MM.1S (cell line): Measurements from ENCODE around the gene MGAT4B.

Experiments used
- DNase-seq: peaks from one replicate; pipeline ENCODE4 v3.0.0-alpha.2; 2015
- H2AFZ ChIP-seq: fragments of 300-600 bp; sonication (generic); 2 replicates; pipeline ENCODE4 v1.6.0; 2016; ENCODE audit warnings: antibody characterized with exemption, low read length
- H3F3A ChIP-seq: fragments of 300-600 bp; sonication (generic); 2 replicates; pipeline ENCODE4 v1.6.1; 2016; ENCODE audit warnings: mild to moderate bottlenecking, antibody characterized with exemption, low read length, moderate library complexity, mixed read lengths; ENCODE audit not compliant: insufficient read depth
- H3K27ac ChIP-seq: fragments of 300-600 bp; sonication (generic); 2 replicates; pipeline ENCODE4 v1.5.1; 2016; ENCODE audit warnings: mild to moderate bottlenecking, low read length
- H3K27me3 ChIP-seq: fragments of 300-600 bp; sonication (generic); replicated peaks from 2 replicates; pipeline ENCODE4 v1.6.0; 2016; ENCODE audit warnings: low read length; ENCODE audit not compliant: insufficient read depth
- H3K36me3 ChIP-seq: fragments of 300-600 bp; sonication (generic); replicated peaks from 2 replicates; pipeline ENCODE4 v1.6.1; 2016; ENCODE audit warnings: mild to moderate bottlenecking, low read length, mixed read lengths; ENCODE audit not compliant: insufficient read depth
- H3K4me1 ChIP-seq: fragments of 300-600 bp; sonication (generic); 2 replicates; pipeline ENCODE4 v1.6.1; 2016; ENCODE audit warnings: low read length, mixed read lengths
- H3K4me2 ChIP-seq: fragments of 300-600 bp; sonication (generic); 2 replicates; pipeline ENCODE4 v1.6.0; 2016; ENCODE audit warnings: low read depth, low read length
- H3K4me3 ChIP-seq: fragments of 300-600 bp; sonication (generic); 2 replicates; pipeline ENCODE4 v1.5.1; 2016; ENCODE audit warnings: low read length, mixed read lengths
- H3K79me2 ChIP-seq: fragments of 300-600 bp; sonication (generic); 2 replicates; pipeline ENCODE4 v1.6.1; 2016; ENCODE audit warnings: mixed run types, low read length, mixed read lengths
- H3K9ac ChIP-seq: fragments of 300-600 bp; sonication (generic); 2 replicates; pipeline ENCODE4 v1.6.1; 2016; ENCODE audit warnings: low read length, mixed read lengths
- H3K9me2 ChIP-seq: fragments of 300-600 bp; sonication (generic); replicated peaks from 2 replicates; pipeline ENCODE4 v1.6.1; 2016; ENCODE audit warnings: mild to moderate bottlenecking, low read length, mixed read lengths; ENCODE audit not compliant: insufficient read depth
- H3K9me3 ChIP-seq: fragments of 300-600 bp; sonication (generic); replicated peaks from 2 replicates; pipeline ENCODE4 v1.6.1; 2016; ENCODE audit warnings: mild to moderate bottlenecking, low read length, mixed read lengths; ENCODE audit not compliant: insufficient read depth
- H4K20me1 ChIP-seq: fragments of 300-600 bp; sonication (generic); 2 replicates; pipeline ENCODE4 v1.6.1; 2016; ENCODE audit warnings: mild to moderate bottlenecking, low read length, moderate library complexity, mixed read lengths; ENCODE audit not compliant: insufficient read depth
- CTCF ChIP-seq: fragments of 300-600 bp; sonication (generic); IDR thresholded peaks from 2 replicates; pipeline ENCODE4 v1.5.1; 2016; ENCODE audit warnings: antibody characterized with exemption, low read length, mixed read lengths
- EZH2 ChIP-seq: fragments of 300-600 bp; sonication (generic); optimal IDR thresholded peaks from 2 replicates; pipeline ENCODE3; 2017; ENCODE audit warnings: low read depth, mild to moderate bottlenecking, antibody characterized with exemption, low read length, mixed read lengths
- EZH2phosphoT487 ChIP-seq: fragments of 300-600 bp; sonication (generic); IDR thresholded peaks from 2 replicates; pipeline ENCODE4 v1.6.1; 2018; ENCODE audit warnings: antibody characterized with exemption, low read length

Gene MGAT4B

GRCh38 chr5:179805070-179805528, 1.6 kb downstream of the MGAT4B start:
- Histone ChIP-seq H3K79me2 (peaks cover 63% of the 10 kb centered on the region), H4K20me1 (no peaks in the 10 kb centered on the region), H3K27ac (peak overlapping the region; percentile 78; the same call in 1 of the 2 replicates), H3K9ac (peak overlapping the region; percentile 87), H3K27me3 (no peaks in the 10 kb centered on the region), H3F3A (0 out of 2 replicates have a peak, but pooled peaks cover 4% of the 10 kb centered on the region), H3K9me2 (no peaks in the 10 kb centered on the region), H3K4me1 (peaks cover 11% of the 10 kb centered on the region; the same call in 1 of the 2 replicates), H3K4me3 (peak overlapping the region; percentile 91), H2AFZ (no peak overlapping the region), H3K36me3 (no peaks in the 10 kb centered on the region), H3K4me2 (peak overlapping the region; percentile 90), H3K9me3 (no peaks in the 10 kb centered on the region)
- no peak for DNase-seq
- no peak for TF ChIP-seq CTCF
- no peak for TF ChIP-seq EZH2
- no peak for TF ChIP-seq EZH2phosphoT487

DNA sequence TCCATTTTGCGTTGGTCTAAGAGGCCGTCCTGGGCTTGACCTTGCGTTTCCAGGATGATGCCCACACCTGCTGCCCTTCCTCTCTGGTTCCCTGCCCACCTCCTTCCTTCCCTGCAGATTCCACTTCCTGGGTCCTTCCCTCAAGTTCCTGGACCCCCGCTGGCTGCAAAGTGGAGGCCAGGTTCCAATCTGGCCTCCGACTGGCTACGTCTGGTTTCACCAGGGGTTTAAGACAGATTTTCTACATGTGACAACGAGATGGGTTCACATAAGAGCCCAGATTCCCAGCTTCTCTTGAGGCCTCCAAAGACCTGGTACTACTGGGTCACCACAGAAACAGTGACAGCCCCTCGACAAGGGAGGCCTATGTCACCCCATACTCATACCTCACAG, 2.1 kb downstream of the MGAT4B start:
- Histone ChIP-seq H4K20me1 (no peaks in the 10 kb centered on the region), H3K27me3 (no peaks in the 10 kb centered on the region), H3F3A (0 out of 2 replicates have a peak, but pooled peaks cover 4% of the 10 kb centered on the region), H3K4me3 (peak overlapping the region; percentile 91; the same call in 1 of the 2 replicates), H2AFZ (no peak overlapping the region), H3K79me2 (peaks cover 63% of the 10 kb centered on the region), H3K4me2 (peak overlapping the region; percentile 90), H3K9me2 (no peaks in the 10 kb centered on the region), H3K27ac (no peak overlapping the region), H3K4me1 (peaks cover 11% of the 10 kb centered on the region; the same call in 1 of the 2 replicates), H3K9ac (peak overlapping the region; percentile 87; the same call in 1 of the 2 replicates), H3K9me3 (no peaks in the 10 kb centered on the region), H3K36me3 (0 out of 2 replicates have a peak, but pooled peaks cover 3% of the 10 kb centered on the region)
- TF ChIP-seq EZH2 (no peak), CTCF (no peak), EZH2phosphoT487 (no peak)
- no peak for DNase-seq

- Histone ChIP-seq H3K4me1 (peaks cover 11% of the 10 kb centered on the region; the same call in 1 of the 2 replicates), H3K9me3 (no peaks in the 10 kb centered on the region), H3K9ac (no peak overlapping the region), H3F3A (0 out of 2 replicates have a peak, but pooled peaks cover 4% of the 10 kb centered on the region), H3K36me3 (0 out of 2 replicates have a peak, but pooled peaks cover 3% of the 10 kb centered on the region), H4K20me1 (no peaks in the 10 kb centered on the region), H3K79me2 (peaks cover 63% of the 10 kb centered on the region), H3K4me2 (no peak overlapping the region; the same call in 1 of the 2 replicates), H3K27ac (no peak overlapping the region), H2AFZ (no peak overlapping the region), H3K4me3 (no peak overlapping the region), H3K9me2 (no peaks in the 10 kb centered on the region), H3K27me3 (no peaks in the 10 kb centered on the region)
- TF ChIP-seq EZH2phosphoT487, result no peak
- no peak for TF ChIP-seq CTCF
- TF ChIP-seq EZH2, result no peak
- no peak for DNase-seq
Observed at GRCh38 chr5:179803651-179804554, 2.8 kb downstream of the MGAT4B start.
